Activated CD8-positive, alpha-beta memory T cell treated with anti-CD3 and anti-CD28 coated beads for 24 hours (primary cell): ENCODE measurements around the gene HDAC10.
"Not testable (repeated sequence)": the region's sequence is repeated elsewhere in the genome, so short reads cannot be mapped to it uniquely, and the experiment has no call there.

Experiments
- DNase-seq: peaks from one replicate; pipeline ENCODE4 v3.0.0-alpha.2; 2020

The HDAC10 gene

GRCh38 chr22:50285568-50286229, 34.6 kb upstream of the HDAC10 start:
- DNase-seq = no peak

- no peak for DNase-seq
Measured at GRCh38 chr22:50284479-50284878, 33.4 kb upstream of the HDAC10 start.

- DNase-seq = no peak
Measured at GRCh38 chr22:50283821-50284220, 32.8 kb upstream of the HDAC10 start.

- DNase-seq = no peak
Measured at GRCh38 chr22:50282361-50283155, 31.5 kb upstream of the HDAC10 start.

- DNase-seq = no peak
Measured at GRCh38 chr22:50281957-50282356, 30.9 kb upstream of the HDAC10 start.

- DNase-seq = no peak
Measured at GRCh38 chr22:50281384-50281760, 30.3 kb upstream of the HDAC10 start.

- DNase-seq = no peak
Measured at GRCh38 chr22:50280708-50281383, 29.8 kb upstream of the HDAC10 start.

- no peak for DNase-seq
Measured at GRCh38 chr22:50280022-50280707, 29.1 kb upstream of the HDAC10 start.

GRCh38 chr22:50278956-50279619, 28.0 kb upstream of the HDAC10 start:
- no peak for DNase-seq

GRCh38 chr22:50278461-50278860, 27.4 kb upstream of the HDAC10 start:
- no peak for DNase-seq

- DNase-seq = no peak
Measured at GRCh38 chr22:50277761-50278160, 26.7 kb upstream of the HDAC10 start.

GRCh38 chr22:50276143-50276542, 25.1 kb upstream of the HDAC10 start:
- no peak for DNase-seq

- DNase-seq = no peak
Measured at GRCh38 chr22:50275181-50276055, 24.4 kb upstream of the HDAC10 start.

- no peak for DNase-seq
Measured at GRCh38 chr22:50274771-50275170, 23.7 kb upstream of the HDAC10 start.

GRCh38 chr22:50274311-50274710, 23.2 kb upstream of the HDAC10 start:
- DNase-seq = no peak

- DNase-seq = not testable (repeated sequence)
Measured at GRCh38 chr22:50273781-50274180, 22.7 kb upstream of the HDAC10 start.

- not testable (repeated sequence) for DNase-seq
Measured at GRCh38 chr22:50273352-50273751, 22.3 kb upstream of the HDAC10 start.

GRCh38 chr22:50272044-50272802, 21.2 kb upstream of the HDAC10 start:
- DNase-seq = no peak

GRCh38 chr22:50271519-50271970, 20.5 kb upstream of the HDAC10 start:
- no peak for DNase-seq

GRCh38 chr22:50270666-50271394, 19.8 kb upstream of the HDAC10 start:
- peak; percentile 86 for DNase-seq
